GM19023 (cell line): Measurements from ENCODE around the gene HCK.
A peak's percentile ranks its signal among the peaks of the same experiment; 100 is the strongest.
"Not testable (repeated sequence)": the region's sequence is repeated elsewhere in the genome, so short reads cannot be mapped to it uniquely, and the experiment has no call there.

ENCODE experiments used
- ATAC-seq: cut with Tn5 transposase; IDR thresholded peaks from one replicate; pipeline ENCODE4 v1.9.1; 2021; ENCODE audit warnings: mild to moderate bottlenecking, moderate library complexity; ENCODE audit not compliant: unreplicated experiment

HCK gene

GRCh38 chr20:32028647-32029372 is 23.2 kb upstream of the HCK start:
- ATAC-seq: no peak

GRCh38 chr20:32029561-32029960 is 22.5 kb upstream of the HCK start:
- ATAC-seq: no peak

GRCh38 chr20:32031007-32031958 is 20.8 kb upstream of the HCK start:
- no peak for ATAC-seq

GRCh38 chr20:32033316-32033715 is 18.7 kb upstream of the HCK start:
- ATAC-seq: no peak

- not testable (repeated sequence) for ATAC-seq
Measured at GRCh38 chr20:32033721-32034120, 18.3 kb upstream of the HCK start.

- ATAC-seq: no peak
Measured at GRCh38 chr20:32034581-32035425, 17.2 kb upstream of the HCK start.

- ATAC-seq: no peak
Measured at GRCh38 chr20:32035426-32035779, 16.6 kb upstream of the HCK start.

GRCh38 chr20:32036252-32036651 is 15.8 kb upstream of the HCK start:
- no peak for ATAC-seq

- ATAC-seq: no peak
Measured at GRCh38 chr20:32036716-32037485, 15.1 kb upstream of the HCK start.

GRCh38 chr20:32037929-32038328 is 14.1 kb upstream of the HCK start:
- ATAC-seq: no peak

- ATAC-seq: peak; percentile 57
Measured at GRCh38 chr20:32040142-32040953, 11.7 kb upstream of the HCK start.

- ATAC-seq: no peak
Measured at GRCh38 chr20:32045999-32046398, 6.0 kb upstream of the HCK start.

GRCh38 chr20:32050324-32050841 is 1.7 kb upstream of the HCK start:
- no peak for ATAC-seq

GRCh38 chr20:32050851-32051556 is 1.0 kb upstream of the HCK start:
- ATAC-seq: no peak

- ATAC-seq: no peak
Measured at GRCh38 chr20:32051720-32052089, 337 bp upstream of the HCK start.

GRCh38 chr20:32052778-32053362 is 828 bp downstream of the HCK start:
- no peak for ATAC-seq

- no peak for ATAC-seq
Measured at GRCh38 chr20:32053648-32054047, 1.6 kb downstream of the HCK start.

- no peak for ATAC-seq
Measured at GRCh38 chr20:32056708-32057483, 4.9 kb downstream of the HCK start.
